HEK293 (cell line): ENCODE data around the gene PPFIBP1.

Source experiments
- CTCF ChIA-PET: fragments of 350-600 bp; formaldehyde crosslinking; extraction: SDS; loops from one replicate; lab custom pipeline; 2021; ENCODE audit warnings: antibody characterized with exemption; lab: Yijun Ruan, JAX
- POLR2A ChIA-PET: fragments of 300-600 bp; formaldehyde crosslinking; extraction: SDS; loops from one replicate; lab custom pipeline; 2020; ENCODE audit warnings: antibody characterized with exemption, inconsistent platforms; lab: Yijun Ruan, JAX
- H3K27ac ChIP-seq: fragments of 200-500 bp; sonication (Bioruptor generic); 2 replicates; pipeline ENCODE4 v1.5.1; 2014; ENCODE audit warnings: low read depth, low read length, control low read depth, inconsistent platforms; ENCODE audit errors: extremely low read depth
- H3K36me3 ChIP-seq, 2 experiments: fragments of 200-500 bp in 1 of 2; sonication (Bioruptor generic) in 1 of 2; 1 replicate in 1 of 2; 2 replicates in 1 of 2; pipeline ENCODE4 v1.5.1; 2014 to 2017; ENCODE audit warnings: inconsistent platforms in 2 of 2, low read length in 2 of 2; ENCODE audit not compliant: control insufficient read depth in 2 of 2, insufficient read depth in 1 of 2
- H3K4me1 ChIP-seq: fragments of 200-500 bp; sonication (Bioruptor generic); 2 replicates; pipeline ENCODE4 v1.5.1; 2014; ENCODE audit warnings: mild to moderate bottlenecking, low read length, inconsistent platforms; ENCODE audit not compliant: control insufficient read depth, insufficient read depth
- H3K4me3 ChIP-seq: 2 replicates; pipeline ENCODE4 v1.5.1; 2011; ENCODE audit warnings: low read depth, mild to moderate bottlenecking, control low read depth, low read length, moderate library complexity
- H3K9me3 ChIP-seq: fragments of 200-500 bp; sonication (Bioruptor generic); 2 replicates; pipeline ENCODE4 v1.5.1; 2014; ENCODE audit warnings: low read depth, low read length, inconsistent platforms; ENCODE audit not compliant: control insufficient read depth, insufficient read depth
- BCL11A ChIP-seq: fragments of 450-650 bp; formaldehyde crosslinking; IDR thresholded peaks from 2 replicates; pipeline ENCODE4 v1.5.1; 2016; ENCODE audit warnings: low read depth, missing biosample characterization, missing genetic modification characterization
- GLI4 ChIP-seq: fragments of 450-650 bp; formaldehyde crosslinking; IDR thresholded peaks from 2 replicates; pipeline ENCODE4 v1.5.1; 2016; ENCODE audit warnings: missing biosample characterization, missing genetic modification characterization
- MYNN ChIP-seq: fragments of 450-650 bp; formaldehyde crosslinking; IDR thresholded peaks from 2 replicates; pipeline ENCODE4 v1.5.1; 2016; ENCODE audit warnings: missing biosample characterization, missing genetic modification characterization, borderline replicate concordance
- OVOL3 ChIP-seq: fragments of 450-650 bp; formaldehyde crosslinking; IDR thresholded peaks from 2 replicates; pipeline ENCODE4 v1.5.1; 2016; ENCODE audit warnings: missing biosample characterization, missing genetic modification characterization
- SALL2 ChIP-seq: fragments of 450-650 bp; formaldehyde crosslinking; IDR thresholded peaks from 2 replicates; pipeline ENCODE4 v1.5.0; 2017; ENCODE audit warnings: missing biosample characterization, mild to moderate bottlenecking, missing genetic modification characterization, borderline replicate concordance
- SP7 ChIP-seq: fragments of 450-650 bp; formaldehyde crosslinking; IDR thresholded peaks from 2 replicates; pipeline ENCODE4 v1.5.1; 2016; ENCODE audit warnings: missing biosample characterization, missing genetic modification characterization
- ZFHX2 ChIP-seq: fragments of 450-650 bp; formaldehyde crosslinking; conservative IDR thresholded peaks from 2 replicates; pipeline ENCODE4 v1.5.1; 2016; ENCODE audit warnings: missing biosample characterization, missing genetic modification characterization
- ZFP3 ChIP-seq: fragments of 450-650 bp; formaldehyde crosslinking; IDR thresholded peaks from 2 replicates; pipeline ENCODE4 v1.5.1; 2016; ENCODE audit warnings: low read depth, missing biosample characterization, missing genetic modification characterization
- ZNF138 ChIP-seq: fragments of 450-650 bp; formaldehyde crosslinking; IDR thresholded peaks from 2 replicates; pipeline ENCODE4 v1.5.1; 2016; ENCODE audit warnings: missing biosample characterization, missing genetic modification characterization, borderline replicate concordance
- ZNF146 ChIP-seq: fragments of 450-650 bp; formaldehyde crosslinking; IDR thresholded peaks from 2 replicates; pipeline ENCODE4 v1.5.1; 2016; ENCODE audit warnings: missing biosample characterization, missing genetic modification characterization
- ZNF155 ChIP-seq: fragments of 450-650 bp; formaldehyde crosslinking; IDR thresholded peaks from 2 replicates; pipeline ENCODE4 v1.5.1; 2016; ENCODE audit warnings: missing biosample characterization, missing genetic modification characterization
- ZNF157 ChIP-seq: fragments of 450-650 bp; formaldehyde crosslinking; IDR thresholded peaks from 2 replicates; pipeline ENCODE4 v1.5.1; 2016; ENCODE audit warnings: missing biosample characterization, missing genetic modification characterization
- ZNF23 ChIP-seq: fragments of 450-650 bp; formaldehyde crosslinking; IDR thresholded peaks from 2 replicates; pipeline ENCODE4 v1.5.1; 2016; ENCODE audit warnings: missing biosample characterization, missing genetic modification characterization, borderline replicate concordance
- ZNF311 ChIP-seq: fragments of 450-650 bp; formaldehyde crosslinking; IDR thresholded peaks from 2 replicates; pipeline ENCODE4 v1.5.1; 2017; ENCODE audit warnings: missing biosample characterization, missing genetic modification characterization, borderline replicate concordance
- ZNF341 ChIP-seq: fragments of 450-650 bp; formaldehyde crosslinking; IDR thresholded peaks from 2 replicates; pipeline ENCODE4; 2016; ENCODE audit warnings: low read depth, missing biosample characterization, missing genetic modification characterization
- ZNF426 ChIP-seq: fragments of 450-650 bp; formaldehyde crosslinking; IDR thresholded peaks from 2 replicates; pipeline ENCODE4 v1.5.1; 2017; ENCODE audit warnings: missing biosample characterization, missing genetic modification characterization, mild to moderate bottlenecking, inconsistent platforms, moderate library complexity
- ZNF473 ChIP-seq: fragments of 450-650 bp; formaldehyde crosslinking; IDR thresholded peaks from 2 replicates; pipeline ENCODE4 v1.5.1; 2017; ENCODE audit warnings: missing biosample characterization, missing genetic modification characterization
- ZNF560 ChIP-seq: fragments of 450-650 bp; formaldehyde crosslinking; IDR thresholded peaks from 2 replicates; pipeline ENCODE4 v1.5.1; 2017; ENCODE audit warnings: missing biosample characterization, missing genetic modification characterization, borderline replicate concordance
- ZNF600 ChIP-seq: fragments of 450-650 bp; formaldehyde crosslinking; IDR thresholded peaks from 2 replicates; pipeline ENCODE4 v1.5.1; 2016; ENCODE audit warnings: missing biosample characterization, missing genetic modification characterization
- ZNF623 ChIP-seq: fragments of 450-650 bp; formaldehyde crosslinking; IDR thresholded peaks from 2 replicates; pipeline ENCODE4 v1.5.1; 2016; ENCODE audit warnings: missing biosample characterization, missing genetic modification characterization
- ZNF624 ChIP-seq: fragments of 450-650 bp; formaldehyde crosslinking; IDR thresholded peaks from 2 replicates; pipeline ENCODE4 v1.5.1; 2017; ENCODE audit warnings: missing biosample characterization, missing genetic modification characterization
- ZNF670 ChIP-seq: fragments of 450-650 bp; formaldehyde crosslinking; IDR thresholded peaks from 2 replicates; pipeline ENCODE4 v1.5.1; 2016; ENCODE audit warnings: missing biosample characterization, missing genetic modification characterization, low read depth
- TF ChIP-seq, protein P1 (sequence below): fragments of 450-650 bp; formaldehyde crosslinking; IDR thresholded peaks from 2 replicates; pipeline ENCODE4 v1.5.1; 2016; ENCODE audit warnings: missing biosample characterization, missing genetic modification characterization
- TF ChIP-seq, protein P2 (sequence below): fragments of 450-650 bp; formaldehyde crosslinking; IDR thresholded peaks from 2 replicates; pipeline ENCODE4 v1.5.1; 2016; ENCODE audit warnings: missing biosample characterization, missing genetic modification characterization
- TF ChIP-seq, protein P3 (sequence below): fragments of 450-650 bp; formaldehyde crosslinking; IDR thresholded peaks from 2 replicates; pipeline ENCODE4 v1.5.1; 2016; ENCODE audit warnings: missing biosample characterization, missing genetic modification characterization
- TF ChIP-seq, protein P4 (sequence below): fragments of 450-650 bp; formaldehyde crosslinking; IDR thresholded peaks from 2 replicates; pipeline ENCODE4 v1.5.1; 2016; ENCODE audit warnings: missing biosample characterization, missing genetic modification characterization
- TF ChIP-seq, protein P5 (sequence below): fragments of 450-650 bp; formaldehyde crosslinking; IDR thresholded peaks from 2 replicates; pipeline ENCODE4 v1.5.1; 2017; ENCODE audit warnings: missing biosample characterization, mild to moderate bottlenecking, missing genetic modification characterization, moderate library complexity

PPFIBP1 gene

DNA sequence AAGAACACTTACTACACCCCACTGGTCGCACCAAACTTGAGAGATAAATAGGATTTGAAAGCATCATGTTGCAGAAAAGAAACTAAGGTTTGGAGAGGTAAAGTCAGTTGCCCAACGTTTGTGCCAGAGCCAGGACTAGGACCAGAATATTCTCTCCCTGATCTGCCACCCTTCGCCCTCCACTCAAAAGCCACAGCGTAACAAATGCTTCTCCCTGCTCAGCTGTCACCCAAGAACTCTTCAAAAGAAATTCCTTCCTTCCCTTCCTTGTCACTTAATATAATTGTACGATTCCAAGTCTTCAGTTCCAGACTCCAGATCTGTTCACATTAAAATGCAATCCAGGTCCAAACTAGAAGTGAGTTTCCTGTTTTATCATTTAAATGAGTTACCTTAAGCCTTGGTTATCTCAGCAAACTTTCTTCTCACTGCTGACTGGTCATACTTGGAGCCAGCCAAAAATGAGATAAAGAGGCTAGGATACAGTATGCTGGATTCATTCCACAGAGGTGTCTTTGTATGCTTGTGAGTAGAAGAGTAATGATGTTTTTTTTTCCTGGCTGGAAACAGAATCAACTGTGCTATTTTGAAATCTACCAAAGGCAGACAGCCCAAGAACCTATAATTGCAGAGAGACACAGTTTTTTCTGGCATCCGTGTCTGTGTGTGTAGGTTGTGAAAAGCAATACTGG lies 12.8 kb upstream of the PPFIBP1 start:
- no peak overlapping the region for H3K27ac ChIP-seq
- TF ChIP-seq ZFHX2 (tag by site-specific recombination) = no peak
- TF ChIP-seq GLI4 = no peak
- no peak for TF ChIP-seq BCL11A
- no peak for TF ChIP-seq ZNF560 (tag by site-specific recombination)
- no peak for TF ChIP-seq ZNF670
- no peak for TF ChIP-seq ZNF341 (tag by site-specific recombination)
- no peak for TF ChIP-seq ZNF23
- no peak for TF ChIP-seq ZNF157
- TF ChIP-seq, all 188 proteins: peak for 0
- H3K36me3 ChIP-seq = no peaks in the 10 kb centered on the region
- no peak overlapping the region for H3K4me3 ChIP-seq
- H3K9me3 ChIP-seq = no peaks in the 10 kb centered on the region
- H3K4me1 ChIP-seq = no peaks in the 10 kb centered on the region
- ChIA-PET CTCF (no interaction called here), POLR2A (no interaction called here)

DNA sequence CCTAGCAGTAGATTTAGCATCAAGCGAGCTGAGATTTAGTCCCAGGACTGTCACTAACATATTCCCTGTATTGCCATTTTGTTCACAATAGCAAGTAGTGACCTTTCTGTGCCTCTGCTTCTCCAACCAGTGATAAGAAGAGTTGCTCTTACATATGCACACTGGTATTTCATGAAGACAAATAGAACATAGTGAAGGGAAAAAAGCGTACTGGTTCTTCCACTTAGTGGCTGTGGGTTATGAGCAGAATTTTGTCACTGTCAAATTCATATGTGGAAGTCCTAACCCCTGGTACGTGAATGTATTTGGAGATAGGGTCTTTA lies 12.3 kb upstream of the PPFIBP1 start:
- Histone ChIP-seq H3K4me3 (no peak overlapping the region), H3K4me1 (no peaks in the 10 kb centered on the region), H3K9me3 (no peaks in the 10 kb centered on the region), H3K36me3 (no peaks in the 10 kb centered on the region), H3K27ac (no peak overlapping the region)
- CTCF ChIA-PET = interaction anchor here (0.7 to 1.0 kb wide), 2 partner anchors 45 to 246 kb away, joined by 3 to 4 read pairs; no protein-coding TSS in a partner anchor
- POLR2A ChIA-PET = no interaction called here
- TF ChIP-seq, protein P1, sequence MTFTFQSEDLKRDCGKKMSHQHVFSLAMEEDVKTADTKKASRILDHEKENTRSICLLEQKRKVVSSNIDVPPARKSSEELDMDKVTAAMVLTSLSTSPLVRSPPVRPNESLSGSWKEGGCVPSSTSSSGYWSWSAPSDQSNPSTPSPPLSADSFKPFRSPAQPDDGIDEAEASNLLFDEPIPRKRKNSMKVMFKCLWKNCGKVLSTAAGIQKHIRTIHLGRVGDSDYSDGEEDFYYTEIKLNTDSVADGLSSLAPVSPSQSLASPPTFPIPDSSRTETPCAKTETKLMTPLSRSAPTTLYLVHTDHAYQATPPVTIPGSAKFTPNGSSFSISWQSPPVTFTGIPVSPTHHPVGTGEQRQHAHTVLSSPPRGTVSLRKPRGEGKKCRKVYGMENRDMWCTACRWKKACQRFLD (tag by site-specific recombination) = no peak
- TF ChIP-seq, protein P2, sequence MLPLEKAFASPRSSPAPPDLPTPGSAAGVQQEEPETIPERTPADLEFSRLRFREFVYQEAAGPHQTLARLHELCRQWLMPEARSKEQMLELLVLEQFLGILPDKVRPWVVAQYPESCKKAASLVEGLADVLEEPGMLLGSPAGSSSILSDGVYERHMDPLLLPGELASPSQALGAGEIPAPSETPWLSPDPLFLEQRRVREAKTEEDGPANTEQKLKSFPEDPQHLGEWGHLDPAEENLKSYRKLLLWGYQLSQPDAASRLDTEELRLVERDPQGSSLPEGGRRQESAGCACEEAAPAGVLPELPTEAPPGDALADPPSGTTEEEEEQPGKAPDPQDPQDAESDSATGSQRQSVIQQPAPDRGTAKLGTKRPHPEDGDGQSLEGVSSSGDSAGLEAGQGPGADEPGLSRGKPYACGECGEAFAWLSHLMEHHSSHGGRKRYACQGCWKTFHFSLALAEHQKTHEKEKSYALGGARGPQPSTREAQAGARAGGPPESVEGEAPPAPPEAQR (tag by site-specific recombination) = no peak
- TF ChIP-seq ZNF155 (tag by site-specific recombination) (no peak), ZNF473 (tag by site-specific recombination) (no peak), SALL2 (tag by site-specific recombination) (no peak), OVOL3 (tag by site-specific recombination) (no peak), ZNF426 (tag by site-specific recombination) (no peak), ZFP3 (tag by site-specific recombination) (no peak), ZNF146 (no peak)
- TF ChIP-seq, protein P3, sequence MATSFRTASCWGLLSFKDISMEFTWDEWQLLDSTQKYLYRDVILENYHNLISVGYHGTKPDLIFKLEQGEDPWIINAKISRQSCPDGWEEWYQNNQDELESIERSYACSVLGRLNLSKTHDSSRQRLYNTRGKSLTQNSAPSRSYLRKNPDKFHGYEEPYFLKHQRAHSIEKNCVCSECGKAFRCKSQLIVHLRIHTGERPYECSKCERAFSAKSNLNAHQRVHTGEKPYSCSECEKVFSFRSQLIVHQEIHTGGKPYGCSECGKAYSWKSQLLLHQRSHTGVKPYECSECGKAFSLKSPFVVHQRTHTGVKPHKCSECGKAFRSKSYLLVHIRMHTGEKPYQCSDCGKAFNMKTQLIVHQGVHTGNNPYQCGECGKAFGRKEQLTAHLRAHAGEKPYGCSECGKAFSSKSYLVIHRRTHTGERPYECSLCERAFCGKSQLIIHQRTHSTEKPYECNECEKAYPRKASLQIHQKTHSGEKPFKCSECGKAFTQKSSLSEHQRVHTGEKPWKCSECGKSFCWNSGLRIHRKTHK = no peak

DNA sequence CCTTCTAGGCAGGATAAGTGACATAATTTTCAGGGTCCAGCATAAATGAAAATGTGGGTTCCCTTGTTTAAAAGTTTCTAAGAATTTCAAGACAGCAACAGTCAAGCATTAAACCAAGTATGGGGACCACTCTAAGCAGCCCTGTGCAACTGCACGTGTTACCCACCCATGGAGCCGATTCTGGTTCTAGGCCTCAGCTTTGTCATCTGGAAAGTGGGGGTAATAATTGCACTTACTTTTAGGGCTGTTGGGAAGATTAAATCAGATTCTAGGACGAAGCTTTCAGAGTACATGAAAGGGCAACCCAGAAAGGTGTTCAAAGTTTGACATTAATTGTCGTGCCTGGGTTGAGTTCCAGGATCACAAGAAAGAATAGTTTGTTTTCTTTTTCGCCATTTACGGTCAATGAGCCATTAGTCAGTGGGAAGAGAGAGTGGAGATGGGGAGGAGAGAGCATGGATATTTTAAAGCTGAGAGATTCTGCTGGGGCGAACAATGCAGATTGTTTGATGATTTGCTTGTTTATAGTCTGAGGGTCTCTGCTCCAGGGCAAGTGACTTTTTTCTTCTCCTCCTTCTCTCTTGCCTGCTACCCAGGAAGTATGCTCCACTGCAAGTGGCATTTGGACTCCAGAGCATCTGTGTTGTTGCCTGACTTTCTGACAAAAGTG lies 10.7 kb upstream of the PPFIBP1 start:
- CTCF ChIA-PET = interaction anchor here (0.7 to 0.9 kb wide), 2 partner anchors 10 to 66 kb away, joined by 4 to 5 read pairs; no protein-coding TSS in a partner anchor
- H3K36me3 ChIP-seq = no peaks in the 10 kb centered on the region
- POLR2A ChIA-PET = interaction anchor here (1.3 kb wide), 1 partner anchor 10 kb away, joined by 3 read pairs; no protein-coding TSS in a partner anchor
- no peak overlapping the region for H3K27ac ChIP-seq
- no peaks in the 10 kb centered on the region for H3K9me3 ChIP-seq
- no peak overlapping the region for H3K4me3 ChIP-seq
- H3K4me1 ChIP-seq = no peaks in the 10 kb centered on the region
- TF ChIP-seq SP7 = no peak
- TF ChIP-seq MYNN = no peak
- no peak for TF ChIP-seq ZNF623 (tag by site-specific recombination)
- no peak for TF ChIP-seq ZNF138 (tag by site-specific recombination)
- TF ChIP-seq ZNF624 (tag by site-specific recombination) = no peak
- TF ChIP-seq ZNF600 (tag by site-specific recombination) = no peak
- TF ChIP-seq ZNF311 (tag by site-specific recombination) = no peak
- TF ChIP-seq, protein P4, sequence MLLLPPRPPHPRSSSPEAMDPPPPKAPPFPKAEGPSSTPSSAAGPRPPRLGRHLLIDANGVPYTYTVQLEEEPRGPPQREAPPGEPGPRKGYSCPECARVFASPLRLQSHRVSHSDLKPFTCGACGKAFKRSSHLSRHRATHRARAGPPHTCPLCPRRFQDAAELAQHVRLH (tag by site-specific recombination) = no peak
- TF ChIP-seq, protein P5, sequence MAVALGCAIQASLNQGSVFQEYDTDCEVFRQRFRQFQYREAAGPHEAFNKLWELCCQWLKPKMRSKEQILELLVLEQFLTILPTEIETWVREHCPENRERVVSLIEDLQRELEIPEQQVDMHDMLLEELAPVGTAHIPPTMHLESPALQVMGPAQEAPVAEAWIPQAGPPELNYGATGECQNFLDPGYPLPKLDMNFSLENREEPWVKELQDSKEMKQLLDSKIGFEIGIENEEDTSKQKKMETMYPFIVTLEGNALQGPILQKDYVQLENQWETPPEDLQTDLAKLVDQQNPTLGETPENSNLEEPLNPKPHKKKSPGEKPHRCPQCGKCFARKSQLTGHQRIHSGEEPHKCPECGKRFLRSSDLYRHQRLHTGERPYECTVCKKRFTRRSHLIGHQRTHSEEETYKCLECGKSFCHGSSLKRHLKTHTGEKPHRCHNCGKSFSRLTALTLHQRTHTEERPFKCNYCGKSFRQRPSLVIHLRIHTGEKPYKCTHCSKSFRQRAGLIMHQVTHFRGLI (tag by site-specific recombination) = no peak
